Measurements from ENCODE around the gene DMD.

GRCh38 chrX:32871636-32872035 lies 339.7 kb downstream of the DMD start:
- TF ChIP-seq CTCF (IDR thresholded peaks at IDR 0.05; ENCODE audit: low read length) (no peak), EZH2phosphoT487 (IDR thresholded peaks at IDR 0.05; ENCODE audit: low read length) (no peak), EZH2 (optimal IDR thresholded peaks at IDR 0.05; ENCODE audit: low read depth, low read length) (no peak)

Measured in MM.1S (cell line).